Esophagus muscularis mucosa (tissue), 4 donors: ENCODE measurements around the gene GPRIN1. TPM values are rescaled to one million over a fixed set of nuclear protein-coding genes. Genes with fewer than 3 reads are reported as not detected.
"Not testable (repeated sequence)": the region's sequence is repeated elsewhere in the genome, so short reads cannot be mapped to it uniquely, and the experiment has no call there.

Source experiments
- DNase-seq: peaks from one replicate; pipeline ENCODE4 v3.0.0-alpha.2; 2017; ENCODE audit errors: extremely low spot score
- H3K27ac ChIP-seq, 4 donors: fragments of 200-600 bp; sonication (generic); replicated peaks in 1 of 4; 1 replicate in 3 of 4; 2 replicates in 1 of 4; pipeline ENCODE4 v1.5.1; 2016 to 2019; ENCODE audit warnings: mild to moderate bottlenecking in 1 of 4
- H3K27me3 ChIP-seq, 4 donors: fragments of 200-600 bp; sonication (generic); one replicate each; pipeline versions ENCODE4 v1.5.1 to v1.6.0; 2016 to 2019
- H3K36me3 ChIP-seq, 4 donors: fragments of 200-600 bp; sonication (generic); one replicate each; pipeline ENCODE4 v1.5.1; 2016 to 2019
- H3K4me1 ChIP-seq, 4 donors: fragments of 200-600 bp; sonication (generic); one replicate each; pipeline ENCODE4 v1.5.1; 2016 to 2019
- H3K4me3 ChIP-seq, 4 donors: fragments of 200-600 bp; sonication (generic); 1 replicate in 2 of 4; 2 replicates in 2 of 4; pipeline ENCODE4 v1.5.1; 2016 to 2019; ENCODE audit warnings: mild to moderate bottlenecking in 4 of 4, moderate library complexity in 1 of 4
- H3K9me3 ChIP-seq, 4 donors: fragments of 200-600 bp; sonication (generic); 1 replicate in 3 of 4; 2 replicates in 1 of 4; pipeline ENCODE4 v1.5.1; 2016 to 2019
- CTCF ChIP-seq, 3 experiments: fragments of 200-600 bp in 2 of 3; fragments of 450-650 bp in 1 of 3; sonication (generic) in 2 of 3; IDR thresholded peaks; one replicate each; pipeline ENCODE4 v1.5.1; 2017 to 2019; ENCODE audit warnings: antibody characterized with exemption in 3 of 3, mild to moderate bottlenecking in 2 of 3, moderate library complexity in 1 of 3
- EP300 ChIP-seq: sonication (generic); formaldehyde crosslinking; IDR thresholded peaks from one replicate; pipeline ENCODE4 v1.6.1; 2017; ENCODE audit warnings: antibody characterized with exemption
- POLR2A ChIP-seq: fragments of 450-650 bp; IDR thresholded peaks from one replicate; pipeline ENCODE4 v1.6.1; 2017; ENCODE audit warnings: antibody characterized with exemption, moderate library complexity, mild to moderate bottlenecking, low read depth
- POLR2AphosphoS5 ChIP-seq, 2 donors: sonication (generic); formaldehyde crosslinking; IDR thresholded peaks; one replicate each; pipeline ENCODE4 v1.6.1; 2017; ENCODE audit warnings: antibody characterized with exemption in 2 of 2
- WGBS: methylation state at CpG from one replicate; pipeline ENCODE4 v1.1.5; 2018; 5-methylcytosine and 5-hydroxymethylcytosine counted together
- intact Hi-C: fragments of 100-400 bp; cut with DNase I; formaldehyde crosslinking; loops from one replicate; pipeline ENCODE4 v1.15.1; 2023
- total RNA-seq, 4 donors: library from RNA; depleted of rRNA; stranded (reverse); fragments of >200 nt; gene quantifications; one replicate each; pipeline versions ENCODE4 v1.1.0 to v1.2.1, GENCODE V29; 2016

GPRIN1 gene
- total RNA-seq, 4 donors from 2014 or later, result 0.42 to 1.0 (median 0.95) TPM

- Histone ChIP-seq H3K4me1 (no peaks in the 10 kb centered on the region), H3K36me3 (no peaks in the 10 kb centered on the region), H3K4me3 (no peak overlapping the region), H3K27ac (no peak overlapping the region), H3K9me3 (no peaks in the 10 kb centered on the region), H3K27me3 (peaks cover 0 to 49% (median 0%) of the 10 kb centered on the region in 4 donors)
- intact Hi-C loops, result no loop called here
- WGBS, result 79% methylated on average over 8 of the region's 8 CpGs
- no peak for DNase-seq
- TF ChIP-seq EP300, result no peak
- TF ChIP-seq POLR2A, result no peak
- no peak for TF ChIP-seq CTCF (IDR thresholded peaks at IDR 0.05)
- TF ChIP-seq POLR2AphosphoS5 (IDR thresholded peaks at IDR 0.05), result no peak
Measured at GRCh38 chr5:176560364-176560763, 49.6 kb downstream of the GPRIN1 start.

- no peak overlapping the region for H3K4me3 ChIP-seq
- H3K4me1 ChIP-seq, result no peaks in the 10 kb centered on the region
- H3K27me3 ChIP-seq, result peaks cover 0 to 56% (median 0%) of the 10 kb centered on the region in 4 donors
- no peak overlapping the region for H3K27ac ChIP-seq
- no peak for TF ChIP-seq POLR2A
- TF ChIP-seq EP300, result no peak
- DNase-seq, result no peak
- H3K36me3 ChIP-seq, result no peaks in the 10 kb centered on the region
- 50% methylated on average over 5 of the region's 5 CpGs for WGBS
- intact Hi-C loops, result no loop called here
- no peaks in the 10 kb centered on the region for H3K9me3 ChIP-seq
Measured at GRCh38 chr5:176559683-176560082, 50.3 kb downstream of the GPRIN1 start.

GRCh38 chr5:176557846-176558245, 52.1 kb downstream of the GPRIN1 start:
- Histone ChIP-seq H3K4me3 (no peak overlapping the region), H3K36me3 (no peaks in the 10 kb centered on the region), H3K4me1 (no peaks in the 10 kb centered on the region), H3K9me3 (no peaks in the 10 kb centered on the region), H3K27ac (no peak overlapping the region), H3K27me3 (peaks cover 0 to 67% (median 4%) of the 10 kb centered on the region in 4 donors)
- intact Hi-C loops, result no loop called here
- WGBS, result 95% methylated on average over 13 of the region's 13 CpGs
- TF ChIP-seq CTCF (IDR thresholded peaks at IDR 0.05) (no peak), EP300 (no peak), POLR2A (no peak), POLR2AphosphoS5 (IDR thresholded peaks at IDR 0.05) (no peak)
- DNase-seq, result no peak

- 71% methylated on average over 17 of the region's 18 CpGs for WGBS
- intact Hi-C loops, result no loop called here
- Histone ChIP-seq H3K9me3 (no peaks in the 10 kb centered on the region), H3K4me1 (peaks cover 0 to under 1% (median 0%) of the 10 kb centered on the region in 4 donors), H3K27me3 (peaks cover 0 to 46% (median 4%) of the 10 kb centered on the region in 4 donors), H3K4me3 (no peak overlapping the region), H3K27ac (no peak overlapping the region), H3K36me3 (no peaks in the 10 kb centered on the region)
- DNase-seq, result no peak
- TF ChIP-seq EP300, result no peak
- TF ChIP-seq CTCF (IDR thresholded peaks at IDR 0.05), result no peak
- no peak for TF ChIP-seq POLR2AphosphoS5 (IDR thresholded peaks at IDR 0.05)
- TF ChIP-seq POLR2A, result no peak
Measured at GRCh38 chr5:176553260-176554085, 56.5 kb downstream of the GPRIN1 start.

GRCh38 chr5:176552332-176552869, 57.6 kb downstream of the GPRIN1 start:
- H3K9me3 ChIP-seq, result no peaks in the 10 kb centered on the region
- no peak for TF ChIP-seq CTCF (IDR thresholded peaks at IDR 0.05)
- TF ChIP-seq EP300, result no peak
- TF ChIP-seq POLR2AphosphoS5 (IDR thresholded peaks at IDR 0.05), result no peak
- no peak for TF ChIP-seq POLR2A
- H3K36me3 ChIP-seq, result no peaks in the 10 kb centered on the region
- H3K4me1 ChIP-seq, result peaks cover 0 to 12% (median 9%) of the 10 kb centered on the region in 4 donors
- peaks cover 0 to 38% (median 4%) of the 10 kb centered on the region in 4 donors for H3K27me3 ChIP-seq
- H3K27ac ChIP-seq, result no peak overlapping the region
- 76% methylated on average over 9 of the region's 11 CpGs for WGBS
- intact Hi-C loops, result no loop called here
- H3K4me3 ChIP-seq, result no peak overlapping the region
- no peak for DNase-seq

- H3K27ac ChIP-seq, intact Hi-C loops: not testable (repeated sequence)
- 88% methylated on average over 11 of the region's 11 CpGs for WGBS
Measured at GRCh38 chr5:176550937-176551336, 59.0 kb downstream of the GPRIN1 start.

More at GRCh38 chr5:176550937-176551336, 59.0 kb downstream of the GPRIN1 start:
- H3K36me3 ChIP-seq, H3K4me3 ChIP-seq, DNase-seq, H3K9me3 ChIP-seq: not testable (repeated sequence)
- Histone ChIP-seq H3K27me3 (peaks cover 0 to 34% (median 4%) of the 10 kb centered on the region in 4 donors), H3K4me1 (peaks cover 0 to 15% (median 12%) of the 10 kb centered on the region in 4 donors)
